Esophagus squamous epithelium (tissue), 4 donors: Measurements from ENCODE around the gene WWOX.

Source experiments
- POLR2A ChIP-seq, 4 donors: fragments of 450-650 bp; IDR thresholded peaks; one replicate each; pipeline ENCODE4 v1.6.1; 2017; ENCODE audit warnings: antibody characterized with exemption in 4 of 4, mild to moderate bottlenecking in 4 of 4, moderate library complexity in 3 of 4
- TF ChIP-seq, protein P1 (sequence below), 6 experiments: fragments of 450-650 bp in 4 of 6; fragments of 200-600 bp in 2 of 6; sonication (generic) in 2 of 6; IDR thresholded peaks; one replicate each; pipeline ENCODE4 v1.5.1; 2016 to 2019; ENCODE audit warnings: antibody characterized with exemption in 6 of 6, mild to moderate bottlenecking in 4 of 6, moderate library complexity in 4 of 6

DNA sequence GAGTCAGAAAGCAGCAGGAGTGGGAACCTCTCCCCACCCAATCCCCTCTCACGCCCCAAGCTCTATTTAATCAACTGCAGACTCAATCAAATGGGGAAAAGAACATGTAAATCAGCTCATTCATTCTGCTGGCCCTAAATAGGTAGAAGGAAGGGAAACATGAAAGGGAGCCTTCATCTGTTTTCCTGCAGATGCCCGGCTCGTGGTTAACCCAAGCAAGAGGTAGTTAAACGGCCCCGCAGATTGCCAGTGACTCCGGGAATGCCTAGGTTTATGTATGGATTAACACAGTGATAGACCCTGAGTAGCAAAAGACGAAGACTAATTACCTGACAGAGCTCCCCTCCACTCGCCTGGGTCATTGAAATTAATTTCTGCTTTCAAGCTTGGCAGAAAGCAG, 542.0 kb downstream of the WWOX start:
- TF ChIP-seq, protein P1, sequence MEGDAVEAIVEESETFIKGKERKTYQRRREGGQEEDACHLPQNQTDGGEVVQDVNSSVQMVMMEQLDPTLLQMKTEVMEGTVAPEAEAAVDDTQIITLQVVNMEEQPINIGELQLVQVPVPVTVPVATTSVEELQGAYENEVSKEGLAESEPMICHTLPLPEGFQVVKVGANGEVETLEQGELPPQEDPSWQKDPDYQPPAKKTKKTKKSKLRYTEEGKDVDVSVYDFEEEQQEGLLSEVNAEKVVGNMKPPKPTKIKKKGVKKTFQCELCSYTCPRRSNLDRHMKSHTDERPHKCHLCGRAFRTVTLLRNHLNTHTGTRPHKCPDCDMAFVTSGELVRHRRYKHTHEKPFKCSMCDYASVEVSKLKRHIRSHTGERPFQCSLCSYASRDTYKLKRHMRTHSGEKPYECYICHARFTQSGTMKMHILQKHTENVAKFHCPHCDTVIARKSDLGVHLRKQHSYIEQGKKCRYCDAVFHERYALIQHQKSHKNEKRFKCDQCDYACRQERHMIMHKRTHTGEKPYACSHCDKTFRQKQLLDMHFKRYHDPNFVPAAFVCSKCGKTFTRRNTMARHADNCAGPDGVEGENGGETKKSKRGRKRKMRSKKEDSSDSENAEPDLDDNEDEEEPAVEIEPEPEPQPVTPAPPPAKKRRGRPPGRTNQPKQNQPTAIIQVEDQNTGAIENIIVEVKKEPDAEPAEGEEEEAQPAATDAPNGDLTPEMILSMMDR (IDR thresholded peaks at IDR 0.05): no peak
- TF ChIP-seq POLR2A (IDR thresholded peaks at IDR 0.05): no peak
